H7 (cell line): ENCODE data around the gene GNG5. TPM values are rescaled to one million over a fixed set of nuclear protein-coding genes. Genes with fewer than 3 reads are reported as not detected.

ENCODE experiments used
- DNase-seq: peaks from one replicate; pipeline ENCODE4 v3.0.0; 2012
- H3K27me3 ChIP-seq: 2 replicates; pipeline ENCODE4 v1.6.0; 2011; ENCODE audit warnings: mild to moderate bottlenecking, low read length; ENCODE audit not compliant: control insufficient read depth, insufficient read depth
- H3K36me3 ChIP-seq: replicated peaks from 2 replicates; pipeline ENCODE4 v1.5.1; 2011; ENCODE audit warnings: low read length; ENCODE audit not compliant: control insufficient read depth, insufficient read depth
- H3K4me3 ChIP-seq: 2 replicates; pipeline ENCODE4 v1.5.1; 2011; ENCODE audit warnings: low read depth, mild to moderate bottlenecking, control low read depth, low read length, moderate library complexity; ENCODE audit not compliant: insufficient read depth
- total RNA-seq: library from RNA; depleted of rRNA; stranded (reverse); fragments of >200 nt; shearing (Covaris generic); gene quantifications from 2 replicates; pipeline ENCODE4 v1.2.3, GENCODE V29; 2014

Gene GNG5
- total RNA-seq, 1 experiment from 2014 or later: 71.2 TPM

- H3K4me3 ChIP-seq: peak overlapping the region; percentile 94
- no peaks in the 10 kb centered on the region; the same call in 1 of the 2 replicates for H3K27me3 ChIP-seq
- H3K36me3 ChIP-seq: no peaks in the 10 kb centered on the region
- DNase-seq: no peak
Observed at GRCh38 chr1:84504580-84505492, 1.5 kb downstream of the GNG5 start.

GRCh38 chr1:84502927-84503326 lies 3.5 kb downstream of the GNG5 start:
- no peaks in the 10 kb centered on the region; the same call in none of the 2 replicates for H3K36me3 ChIP-seq
- no peak overlapping the region for H3K4me3 ChIP-seq
- DNase-seq: no peak
- H3K27me3 ChIP-seq: no peaks in the 10 kb centered on the region; the same call in 1 of the 2 replicates

- H3K27me3 ChIP-seq: no peaks in the 10 kb centered on the region
- no peak overlapping the region for H3K4me3 ChIP-seq
- no peak for DNase-seq
- H3K36me3 ChIP-seq: peaks cover 8% of the 10 kb centered on the region
Observed at GRCh38 chr1:84497631-84498275, 8.6 kb downstream of the GNG5 start.

- Histone ChIP-seq H3K36me3 (peaks cover 11% of the 10 kb centered on the region), H3K27me3 (no peaks in the 10 kb centered on the region), H3K4me3 (no peak overlapping the region)
- no peak for DNase-seq
Observed at GRCh38 chr1:84496498-84496897, 9.9 kb downstream of the GNG5 start.

GRCh38 chr1:84493747-84494146 lies 12.6 kb downstream of the GNG5 start:
- Histone ChIP-seq H3K36me3 (peaks cover 18% of the 10 kb centered on the region), H3K4me3 (no peak overlapping the region)

GRCh38 chr1:84492726-84493125 lies 13.7 kb downstream of the GNG5 start:
- DNase-seq: no peak
- H3K4me3 ChIP-seq: no peak overlapping the region
- no peaks in the 10 kb centered on the region for H3K27me3 ChIP-seq
- peaks cover 18% of the 10 kb centered on the region for H3K36me3 ChIP-seq

More at GRCh38 chr1:84493747-84494146, 12.6 kb downstream of the GNG5 start:
- DNase-seq: no peak
- no peaks in the 10 kb centered on the region for H3K27me3 ChIP-seq

GRCh38 chr1:84489766-84490165 lies 16.6 kb downstream of the GNG5 start:
- Histone ChIP-seq H3K4me3 (no peak overlapping the region), H3K27me3 (no peaks in the 10 kb centered on the region), H3K36me3 (peaks cover 12% of the 10 kb centered on the region)
- DNase-seq: no peak

- no peak overlapping the region for H3K4me3 ChIP-seq
- H3K36me3 ChIP-seq: peaks cover 14% of the 10 kb centered on the region
- no peaks in the 10 kb centered on the region for H3K27me3 ChIP-seq
- DNase-seq: no peak
Observed at GRCh38 chr1:84488107-84488506, 18.3 kb downstream of the GNG5 start.

GRCh38 chr1:84481317-84481716 lies 25.1 kb downstream of the GNG5 start:
- Histone ChIP-seq H3K4me3 (no peak overlapping the region), H3K27me3 (peaks cover 12% of the 10 kb centered on the region)
- DNase-seq: no peak

GRCh38 chr1:84480650-84481049 lies 25.7 kb downstream of the GNG5 start:
- peaks cover 2% of the 10 kb centered on the region for H3K36me3 ChIP-seq
- no peak for DNase-seq
- H3K27me3 ChIP-seq: peaks cover 18% of the 10 kb centered on the region
- H3K4me3 ChIP-seq: no peak overlapping the region

More at GRCh38 chr1:84481317-84481716, 25.1 kb downstream of the GNG5 start:
- peaks cover 3% of the 10 kb centered on the region for H3K36me3 ChIP-seq

- peak; percentile 9 for DNase-seq
- peaks cover 2% of the 10 kb centered on the region for H3K36me3 ChIP-seq
- peaks cover 20% of the 10 kb centered on the region for H3K27me3 ChIP-seq
- peak overlapping the region; percentile 88 for H3K4me3 ChIP-seq
Observed at GRCh38 chr1:84479998-84480397, 26.4 kb downstream of the GNG5 start.

GRCh38 chr1:84478876-84479868 lies 27.2 kb downstream of the GNG5 start, which contains the start of gene RPF1:
Gene RPF1, plus strand, starts transcription at chr1:84479266. Its CDS starts 16 bp downstream, at chr1:84479282.
- DNase-seq: peak; percentile 72
- H3K36me3 ChIP-seq: peaks cover 2% of the 10 kb centered on the region
- H3K27me3 ChIP-seq: peaks cover 21% of the 10 kb centered on the region
- peak within 1 kb of the TSS; percentile 88 for H3K4me3 ChIP-seq

GRCh38 chr1:84476225-84476624 lies 30.2 kb downstream of the GNG5 start:
- Histone ChIP-seq H3K36me3 (no peaks in the 10 kb centered on the region), H3K27me3 (peaks cover 23% of the 10 kb centered on the region), H3K4me3 (no peak overlapping the region)
- no peak for DNase-seq

GRCh38 chr1:84467298-84467697 lies 39.1 kb downstream of the GNG5 start:
- H3K4me3 ChIP-seq: no peak overlapping the region
- DNase-seq: no peak
- no peaks in the 10 kb centered on the region for H3K36me3 ChIP-seq
- H3K27me3 ChIP-seq: peaks cover 5% of the 10 kb centered on the region
